Stimulated activated CD8-positive, alpha-beta memory T cell treated with anti-CD3 and anti-CD28 coated beads, Interleukin-12 subunit alpha, Interleukin-12 subunit beta, amount 100 ng/mL, for 4 hours (primary cell): Measurements from ENCODE around the gene SLC30A3.

Experiments used
- DNase-seq: peaks from one replicate; pipeline ENCODE4 v3.0.0-alpha.2; 2020; ENCODE audit warnings: low read depth

SLC30A3 gene

GRCh38 chr2:27203741-27204140 lies 59.1 kb downstream of the SLC30A3 start:
- DNase-seq, result no peak
